NCI-H1092 (cell line): ENCODE results near the gene AKAP5.
"Not testable (repeated sequence)": the region's sequence is repeated elsewhere in the genome, so short reads cannot be mapped to it uniquely, and the experiment has no call there.

Experiments
- DNase-seq: peaks from one replicate; lab custom pipeline; 2025; lab: John Stamatoyannopoulos, UW

AKAP5 gene

GRCh38 chr14:64503434-64504309 is 38.4 kb downstream of the AKAP5 start, which contains the start of gene ZBTB25:
TSS of gene ZBTB25 (minus strand) at chr14:64503838. CDS start at chr14:64490533, 13,305 bp downstream.
- DNase-seq = peak; percentile 95

GRCh38 chr14:64504310-64504896 is 39.1 kb downstream of the AKAP5 start, which contains the start of gene ZBTB1:
TSS of gene ZBTB1 (plus strand) at chr14:64504770. CDS start at chr14:64521505, 16,735 bp downstream.
- DNase-seq = peak; percentile 90

DNA sequence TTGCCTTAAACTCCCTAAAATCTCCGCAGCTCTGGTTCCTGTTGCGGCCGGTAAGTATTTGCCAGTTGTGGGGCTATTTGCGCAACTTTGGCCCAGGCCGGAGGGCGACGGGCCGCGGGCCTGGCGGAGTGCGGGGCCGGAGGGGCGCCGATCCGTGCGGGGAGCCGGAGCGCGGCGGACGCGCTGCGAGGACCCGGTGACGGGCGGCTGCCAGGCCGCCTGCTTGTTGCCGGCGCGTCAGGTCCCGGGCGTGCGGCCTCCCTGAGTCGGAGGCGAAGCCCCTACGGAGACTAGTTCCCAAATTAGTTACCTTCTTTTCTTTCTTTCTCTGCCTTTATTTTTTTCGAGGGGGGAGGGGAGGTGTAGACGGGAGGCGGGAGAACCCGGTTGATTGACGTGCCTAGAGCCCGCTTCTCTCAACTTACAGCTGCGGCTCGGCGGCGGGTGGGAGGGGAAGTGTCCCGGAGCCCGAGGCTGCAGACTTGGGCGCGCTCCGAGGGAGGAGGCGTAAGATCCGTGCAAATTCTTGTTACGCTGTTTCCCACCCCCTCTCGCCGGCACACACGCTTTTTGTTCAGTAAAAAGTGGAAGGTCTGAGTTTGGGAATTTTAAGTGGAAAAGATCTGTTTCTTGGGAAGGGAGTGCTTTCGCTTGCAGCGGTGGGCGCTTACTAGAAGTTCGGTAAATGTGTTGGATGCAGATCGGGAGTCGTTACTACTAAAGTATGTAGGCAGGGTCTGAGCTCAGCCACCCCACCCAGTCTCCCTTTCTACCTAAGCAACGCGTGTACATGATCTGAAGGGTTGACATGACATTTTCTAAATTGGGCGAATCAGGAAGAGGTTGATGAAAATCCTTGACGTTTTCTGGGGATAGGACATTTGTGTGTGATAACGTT is 39.8 kb downstream of the AKAP5 start:
- peak; percentile 81 for DNase-seq

DNA sequence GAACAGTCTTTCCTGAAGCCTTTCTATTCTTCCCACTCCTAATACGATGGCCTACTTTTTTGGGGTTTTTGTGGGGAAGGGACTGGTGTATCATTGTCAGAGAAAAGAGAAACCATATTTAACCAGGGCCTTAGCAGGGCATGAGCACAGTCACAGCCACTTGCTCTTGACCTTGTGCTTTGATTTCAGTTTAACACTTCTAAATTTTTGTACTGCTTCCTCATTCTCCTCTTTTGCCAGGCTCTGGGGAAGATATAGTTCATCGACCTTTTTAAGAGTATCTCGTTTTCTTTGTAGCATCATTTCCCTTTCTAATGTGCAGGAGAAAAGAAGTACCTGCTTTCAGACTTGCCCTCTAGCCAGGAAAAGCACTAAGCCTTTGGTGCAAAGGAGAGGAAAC is 41.4 kb downstream of the AKAP5 start:
- DNase-seq = no peak

GRCh38 chr14:64507376-64508156 is 42.3 kb downstream of the AKAP5 start:
- no peak for DNase-seq

DNA sequence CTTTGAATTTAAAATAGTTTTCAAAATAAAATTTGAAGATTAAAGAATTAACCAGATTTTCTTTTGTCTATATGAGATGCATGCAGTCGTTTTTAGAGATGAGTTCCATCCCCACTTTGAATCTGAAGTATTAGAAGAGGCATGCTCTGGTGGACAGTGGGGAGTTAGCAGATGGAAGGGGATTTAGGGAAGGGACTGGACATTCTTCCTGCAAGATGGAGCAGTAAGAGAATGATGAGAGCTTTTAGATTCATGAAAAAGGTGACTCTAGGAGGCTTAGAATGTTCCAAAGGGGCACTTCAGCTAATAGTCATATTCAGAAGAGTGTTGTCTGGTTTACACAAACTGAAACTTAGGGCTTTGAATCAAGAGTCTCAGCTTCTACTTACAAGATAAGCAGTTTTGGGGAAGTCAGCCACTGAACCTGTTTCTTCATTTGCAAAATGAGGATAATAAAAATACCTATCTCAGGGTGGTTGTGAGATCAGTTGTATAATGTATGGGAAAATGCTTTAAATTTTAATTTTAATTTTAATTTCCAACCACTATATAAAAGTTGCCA is 43.0 kb downstream of the AKAP5 start:
- DNase-seq = no peak

DNA sequence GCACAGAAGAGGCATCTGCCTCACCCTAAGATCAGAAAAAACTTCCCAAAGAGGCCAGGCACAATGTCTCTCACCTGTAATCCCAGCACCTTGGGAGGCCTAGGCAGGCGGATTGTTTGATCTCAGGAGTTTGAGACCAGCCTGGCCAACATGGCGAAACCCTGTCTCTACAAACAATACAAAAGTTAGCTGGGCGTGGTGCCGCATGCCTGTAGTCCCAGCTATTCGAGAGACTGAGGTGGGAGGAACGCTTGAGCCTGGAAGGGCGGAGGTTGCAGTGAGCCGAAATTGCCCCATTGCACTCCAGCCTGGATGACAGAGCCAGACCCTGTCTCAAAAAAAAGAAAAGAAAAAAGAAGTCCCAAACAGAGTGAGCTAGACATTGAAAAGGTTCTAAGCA is 43.7 kb downstream of the AKAP5 start:
- DNase-seq = no peak

GRCh38 chr14:64510825-64511671 is 45.7 kb downstream of the AKAP5 start:
- DNase-seq = peak; percentile 61

DNA sequence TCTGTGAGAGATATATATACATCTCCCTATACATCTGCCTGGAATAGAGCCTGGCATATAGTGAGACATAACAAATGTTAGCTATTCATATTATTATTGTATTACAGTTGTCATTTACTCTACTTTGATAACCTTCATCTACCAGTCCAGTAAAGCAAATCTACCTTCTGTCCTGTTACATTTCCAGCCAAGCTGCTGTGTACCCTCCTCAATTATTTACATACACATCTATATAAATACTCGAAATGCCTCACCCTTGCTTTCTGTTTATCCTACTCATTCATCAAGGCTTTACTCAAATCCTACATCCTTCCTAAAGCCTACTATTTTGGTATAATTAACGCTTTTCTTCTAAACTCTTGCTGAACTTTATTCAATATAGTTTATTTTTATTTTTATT is 48.0 kb downstream of the AKAP5 start:
- no peak for DNase-seq

DNA sequence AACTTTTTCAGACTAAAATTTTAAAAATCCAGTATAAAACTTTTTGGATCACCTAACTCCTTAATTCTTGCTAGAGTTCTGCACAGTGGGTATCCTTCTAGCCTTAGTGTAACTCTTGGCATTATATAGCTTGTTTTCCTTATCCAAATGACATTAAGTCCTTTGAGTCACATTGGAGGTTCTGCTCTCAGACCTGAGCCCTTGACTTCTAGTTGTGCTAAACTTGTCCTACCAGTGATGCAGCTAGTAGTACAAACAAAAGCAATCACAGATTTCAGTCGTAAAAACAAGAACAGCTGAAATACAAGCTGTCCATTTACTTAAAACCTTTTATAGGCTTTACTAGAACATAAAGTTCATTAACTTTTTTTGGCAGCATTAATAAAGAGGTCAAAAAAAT is 49.8 kb downstream of the AKAP5 start:
- DNase-seq = no peak

GRCh38 chr14:64516969-64517368 is 51.7 kb downstream of the AKAP5 start:
- no peak for DNase-seq

- DNase-seq = not testable (repeated sequence)
These were observed 52.4 kb downstream of the AKAP5 start for GRCh38 chr14:64517667-64518066.

DNA sequence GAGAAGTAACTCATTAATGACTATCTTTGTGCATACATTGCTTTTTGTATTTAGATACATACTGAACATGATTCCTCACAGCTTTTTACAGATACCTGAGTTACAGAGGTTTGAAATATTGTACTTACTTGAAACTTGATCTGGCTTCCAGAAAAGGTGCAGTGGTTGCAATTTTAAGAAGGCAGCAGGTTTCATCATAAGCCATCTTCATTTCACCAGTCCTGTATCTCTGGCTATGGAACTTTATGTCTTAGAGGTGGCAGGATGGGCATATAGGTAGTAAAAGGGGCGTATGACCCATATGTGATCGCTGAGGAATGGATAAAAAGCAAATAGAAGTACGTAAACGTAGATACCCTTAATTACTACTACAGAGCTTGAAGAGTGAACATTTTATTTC is 52.9 kb downstream of the AKAP5 start:
- no peak for DNase-seq

DNA sequence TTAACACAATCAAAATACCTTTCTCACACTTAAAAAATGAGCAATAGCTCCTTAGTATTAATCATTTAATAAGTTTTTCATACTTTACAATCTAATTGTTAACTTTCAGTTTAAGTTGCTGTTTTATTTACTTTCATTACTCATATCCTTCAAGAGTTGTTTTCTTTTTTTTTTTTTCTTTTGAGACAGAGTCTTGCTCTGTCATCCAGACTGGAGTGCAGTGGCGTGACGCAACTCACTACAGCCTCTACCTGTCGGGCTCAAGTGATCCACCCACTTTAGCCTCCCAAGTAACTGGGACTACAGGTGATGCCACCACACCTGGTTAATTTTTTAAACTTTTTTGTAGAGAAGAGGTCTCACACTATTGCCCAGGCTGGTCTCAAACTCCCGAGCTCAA is 55.4 kb downstream of the AKAP5 start:
- no peak for DNase-seq

DNA sequence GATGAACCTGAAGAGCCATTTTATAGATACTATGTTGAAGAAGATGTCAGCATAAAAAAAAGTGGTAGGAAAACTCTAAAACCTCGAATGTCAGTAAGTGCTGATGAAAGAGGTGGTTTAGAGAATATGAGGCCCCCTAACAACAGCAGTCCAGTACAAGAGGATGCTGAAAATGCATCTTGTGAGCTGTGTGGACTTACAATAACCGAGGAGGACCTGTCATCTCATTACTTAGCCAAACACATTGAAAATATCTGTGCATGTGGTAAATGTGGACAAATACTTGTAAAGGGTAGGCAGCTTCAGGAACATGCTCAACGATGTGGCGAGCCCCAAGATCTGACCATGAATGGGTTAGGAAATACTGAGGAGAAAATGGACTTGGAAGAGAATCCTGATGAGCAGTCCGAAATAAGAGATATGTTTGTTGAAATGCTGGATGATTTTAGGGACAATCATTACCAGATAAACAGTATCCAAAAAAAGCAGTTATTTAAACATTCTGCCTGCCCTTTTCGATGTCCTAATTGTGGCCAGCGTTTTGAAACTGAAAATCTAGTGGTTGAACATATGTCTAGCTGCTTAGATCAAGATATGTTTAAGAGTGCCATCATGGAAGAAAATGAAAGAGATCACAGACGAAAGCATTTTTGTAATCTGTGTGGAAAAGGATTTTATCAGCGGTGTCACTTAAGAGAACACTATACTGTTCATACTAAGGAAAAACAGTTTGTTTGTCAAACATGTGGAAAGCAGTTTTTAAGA is 57.5 kb downstream of the AKAP5 start:
- no peak for DNase-seq
